ENCODE measurements around the gene ADK.

DNA sequence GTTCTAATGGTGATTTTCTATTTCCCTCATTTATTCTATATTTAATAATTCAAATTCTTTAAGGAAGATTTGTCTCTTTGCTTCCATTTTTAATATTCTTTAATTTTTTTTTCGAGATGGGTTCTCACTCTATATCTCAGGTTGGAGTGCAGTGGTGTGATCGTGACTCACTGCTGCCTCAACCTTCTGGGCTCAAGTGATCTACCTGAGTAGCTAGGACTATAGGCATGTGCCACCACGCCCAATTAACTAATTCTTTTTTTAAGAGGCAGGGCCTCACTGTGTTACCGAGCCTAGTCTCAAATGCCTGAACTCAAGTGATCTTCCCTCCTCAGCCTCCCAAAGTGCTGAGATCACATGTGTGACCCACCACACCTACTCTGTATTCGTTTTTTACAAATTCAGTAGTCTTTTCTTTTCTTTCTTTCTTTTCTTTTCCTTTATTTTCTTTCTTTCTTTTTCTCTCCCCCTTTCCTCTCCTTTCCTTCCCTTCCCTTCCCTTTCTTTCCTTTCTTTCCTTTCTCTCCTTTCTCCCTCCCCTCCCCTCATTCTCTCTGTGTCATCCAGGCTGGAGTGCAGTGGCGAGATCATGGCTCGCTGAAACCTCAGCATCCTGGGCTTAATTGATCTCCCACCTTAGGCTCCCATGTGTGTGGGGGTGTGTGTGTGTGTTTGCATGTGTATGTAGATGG lies 323.1 kb downstream of the ADK start:
- TF ChIP-seq, protein P1, sequence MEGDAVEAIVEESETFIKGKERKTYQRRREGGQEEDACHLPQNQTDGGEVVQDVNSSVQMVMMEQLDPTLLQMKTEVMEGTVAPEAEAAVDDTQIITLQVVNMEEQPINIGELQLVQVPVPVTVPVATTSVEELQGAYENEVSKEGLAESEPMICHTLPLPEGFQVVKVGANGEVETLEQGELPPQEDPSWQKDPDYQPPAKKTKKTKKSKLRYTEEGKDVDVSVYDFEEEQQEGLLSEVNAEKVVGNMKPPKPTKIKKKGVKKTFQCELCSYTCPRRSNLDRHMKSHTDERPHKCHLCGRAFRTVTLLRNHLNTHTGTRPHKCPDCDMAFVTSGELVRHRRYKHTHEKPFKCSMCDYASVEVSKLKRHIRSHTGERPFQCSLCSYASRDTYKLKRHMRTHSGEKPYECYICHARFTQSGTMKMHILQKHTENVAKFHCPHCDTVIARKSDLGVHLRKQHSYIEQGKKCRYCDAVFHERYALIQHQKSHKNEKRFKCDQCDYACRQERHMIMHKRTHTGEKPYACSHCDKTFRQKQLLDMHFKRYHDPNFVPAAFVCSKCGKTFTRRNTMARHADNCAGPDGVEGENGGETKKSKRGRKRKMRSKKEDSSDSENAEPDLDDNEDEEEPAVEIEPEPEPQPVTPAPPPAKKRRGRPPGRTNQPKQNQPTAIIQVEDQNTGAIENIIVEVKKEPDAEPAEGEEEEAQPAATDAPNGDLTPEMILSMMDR (conservative IDR thresholded peaks at IDR 0.05; ENCODE audit: low read length): no peak
- no peak for TF ChIP-seq EZH2phosphoT487 (IDR thresholded peaks at IDR 0.05; ENCODE audit: borderline replicate concordance)

Data from Loucy (cell line).